Retinal pigment epithelial cell (primary cell): ENCODE measurements around the gene CPT1C.

ENCODE experiments used
- DNase-seq: peaks from one replicate; pipeline ENCODE4 v3.0.0-alpha.2; 2010; ENCODE audit warnings: low read depth
- H3K4me3 ChIP-seq: 2 replicates; pipeline ENCODE4 v1.5.1; 2011; ENCODE audit warnings: mild to moderate bottlenecking, low read length, control low read depth, moderate library complexity
- CTCF ChIP-seq: conservative IDR thresholded peaks from 2 replicates; pipeline ENCODE4 v1.5.1; 2011; ENCODE audit warnings: low read depth, low read length, control low read depth, inconsistent platforms

Gene CPT1C

GRCh38 chr19:49646586-49646985 lies 44.3 kb upstream of the CPT1C start:
- no peak for TF ChIP-seq CTCF
- no peak for DNase-seq
- H3K4me3 ChIP-seq = no peak overlapping the region

GRCh38 chr19:49651029-49651819 lies 39.7 kb upstream of the CPT1C start:
- TF ChIP-seq CTCF = no peak
- H3K4me3 ChIP-seq = no peak overlapping the region
- DNase-seq = no peak

GRCh38 chr19:49651820-49652550 lies 38.9 kb upstream of the CPT1C start:
- no peak for DNase-seq
- no peak for TF ChIP-seq CTCF
- no peak overlapping the region for H3K4me3 ChIP-seq

GRCh38 chr19:49652551-49653465 lies 38.1 kb upstream of the CPT1C start:
- TF ChIP-seq CTCF = no peak
- DNase-seq = no peak
- H3K4me3 ChIP-seq = no peak overlapping the region

- no peak for TF ChIP-seq CTCF
- no peak overlapping the region for H3K4me3 ChIP-seq
- DNase-seq = no peak
Measured at GRCh38 chr19:49653466-49653806, 37.5 kb upstream of the CPT1C start.

- no peak for DNase-seq
- H3K4me3 ChIP-seq = no peak overlapping the region
- TF ChIP-seq CTCF = no peak
Measured at GRCh38 chr19:49654581-49654980, 36.3 kb upstream of the CPT1C start.
